Measurements from ENCODE around the gene LZIC.

- TF ChIP-seq CTCF (IDR thresholded peaks at IDR 0.05) (no peak), POLR2AphosphoS5 (IDR thresholded peaks at IDR 0.05; ENCODE audit: low read depth, low read length) (no peak), USF2 (IDR thresholded peaks at IDR 0.05; ENCODE audit: borderline replicate concordance, low read depth, low read length) (no peak), FOXJ3 (CRISPR knock-in tag; IDR thresholded peaks at IDR 0.05) (no peak), RAD21 (IDR thresholded peaks at IDR 0.05; ENCODE audit: low read length) (no peak), EZH2phosphoT487 (IDR thresholded peaks at IDR 0.05; ENCODE audit: borderline replicate concordance, low read depth) (no peak), MAX (IDR thresholded peaks at IDR 0.05; ENCODE audit: low read depth) (no peak), CHD2 (IDR thresholded peaks at IDR 0.05; ENCODE audit: low read length, partially characterized antibody) (no peak), RFX5 (IDR thresholded peaks at IDR 0.05; ENCODE audit: low read length) (no peak), RCOR1 (IDR thresholded peaks at IDR 0.05; ENCODE audit: low read length) (no peak), FOSL2 (IDR thresholded peaks at IDR 0.05; ENCODE audit: borderline replicate concordance, low read depth) (no peak)
These were observed 33.8 kb downstream of the LZIC start for GRCh38 chr1:9909234-9910046.

All from SK-N-SH (cell line).